H1 (cell line): ENCODE results near the gene ZC3HAV1. TPM values are rescaled to one million over a fixed set of nuclear protein-coding genes. Genes with fewer than 3 reads are reported as not detected.

Experiments used
- CTCF ChIA-PET: fragments of 300-600 bp; sonication (Branson Sonifier 250); formaldehyde crosslinking; loops from one replicate; lab custom pipeline; 2021; ENCODE audit not compliant: partially characterized antibody; lab: Charles Lee
- POLR2A ChIA-PET: fragments of 300-600 bp; sonication (Branson Sonifier 250); formaldehyde crosslinking; loops from one replicate; lab custom pipeline; 2021; ENCODE audit warnings: inconsistent platforms; ENCODE audit not compliant: partially characterized antibody; lab: Charles Lee
- DNase-seq, 2 experiments: peaks; one replicate each; pipeline versions ENCODE4 v3.0.0 to v3.0.0-alpha.2; 2010 to 2022; ENCODE audit warnings: low spot score in 2 of 2, low read depth in 1 of 2, mixed read lengths in 1 of 2
- FAIRE-seq: peaks from 2 replicates; lab custom pipeline; 2011; peaks lifted over from hg19 to GRCh38; lab: Jason Lieb, UNC
- H2AFZ ChIP-seq: 2 replicates; pipeline ENCODE4 v1.8.1; 2012; ENCODE audit warnings: low read length, inconsistent platforms
- H2AK5ac ChIP-seq: 2 replicates; pipeline ENCODE4 v1.6.1; 2013; ENCODE audit warnings: low read depth, low read length
- H2BK120ac ChIP-seq: replicated peaks from 2 replicates; pipeline ENCODE3; 2013; ENCODE audit warnings: low read depth, low read length, inconsistent platforms
- H2BK12ac ChIP-seq: 2 replicates; pipeline ENCODE4 v1.6.1; 2013; ENCODE audit warnings: low read depth, low read length
- H2BK15ac ChIP-seq: 2 replicates; pipeline ENCODE4 v1.6.1; 2013; ENCODE audit warnings: low read length
- H2BK20ac ChIP-seq: 2 replicates; pipeline ENCODE4 v1.6.1; 2013; ENCODE audit warnings: low read length
- H2BK5ac ChIP-seq: 2 replicates; pipeline ENCODE4 v1.6.1; 2013; ENCODE audit warnings: low read depth, low read length
- H3K14ac ChIP-seq: 2 replicates; pipeline ENCODE4 v1.6.1; 2013; ENCODE audit warnings: inconsistent platforms; ENCODE audit not compliant: insufficient read length
- H3K18ac ChIP-seq: 2 replicates; pipeline ENCODE4 v1.6.1; 2013; ENCODE audit warnings: low read length; ENCODE audit errors: extremely low read depth
- H3K23ac ChIP-seq: 2 replicates; pipeline ENCODE4 v1.6.1; 2013; ENCODE audit warnings: inconsistent platforms; ENCODE audit not compliant: insufficient read length
- H3K23me2 ChIP-seq: 2 replicates; pipeline ENCODE4 v1.6.1; 2013; ENCODE audit warnings: low read depth, low read length
- H3K27ac ChIP-seq: 2 replicates; pipeline ENCODE4 v1.6.1; 2011; ENCODE audit warnings: low read depth, low read length, inconsistent platforms
- H3K27me3 ChIP-seq, 4 experiments: replicated peaks in 1 of 4; 1 replicate in 1 of 4; 2 replicates in 3 of 4; pipeline versions ENCODE4 v1.6.1 to v1.8.1; 2011 to 2013; ENCODE audit warnings: low read length in 3 of 4, mild to moderate bottlenecking in 3 of 4, inconsistent platforms in 2 of 4, mixed read lengths in 2 of 4, moderate library complexity in 1 of 4; ENCODE audit not compliant: control insufficient read depth in 3 of 4, insufficient read depth in 3 of 4; ENCODE audit errors: extremely low read depth in 1 of 4
- H3K36me3 ChIP-seq, 4 experiments: 2 replicates each; pipeline versions ENCODE4 v1.6.1 to v1.8.1; 2011 to 2013; ENCODE audit warnings: mild to moderate bottlenecking in 4 of 4, low read length in 3 of 4, moderate library complexity in 2 of 4, control low read depth in 1 of 4, inconsistent platforms in 1 of 4; ENCODE audit not compliant: insufficient read depth in 4 of 4, control insufficient read depth in 2 of 4
- H3K4ac ChIP-seq: replicated peaks from 2 replicates; pipeline ENCODE3; 2013; ENCODE audit warnings: low read length, low read depth, mixed read lengths, inconsistent platforms; ENCODE audit not compliant: insufficient read length
- H3K4me1 ChIP-seq, 4 experiments: replicated peaks in 1 of 4; 1 replicate in 1 of 4; 2 replicates in 3 of 4; pipeline versions ENCODE4 v1.6.1 to v1.8.1; 2011 to 2013; ENCODE audit warnings: low read length in 3 of 4, inconsistent platforms in 2 of 4, mixed read lengths in 1 of 4; ENCODE audit not compliant: insufficient read depth in 4 of 4, control insufficient read depth in 3 of 4
- H3K4me2 ChIP-seq, 2 experiments: 2 replicates each; pipeline versions ENCODE4 v1.6.1 to v1.8.1; 2011 to 2013; ENCODE audit warnings: low read depth in 2 of 2, low read length in 2 of 2, control low read depth in 1 of 2, inconsistent platforms in 1 of 2, mild to moderate bottlenecking in 1 of 2; ENCODE audit not compliant: insufficient read depth in 1 of 2
- H3K4me3 ChIP-seq, 4 experiments: fragments of 200-600, 300-600 bp in 1 of 4; sonication (generic), shearing (Covaris generic), sonication (Bioruptor Twin) in 1 of 4; 2 replicates each; pipeline versions ENCODE4 v1.5.1 to v1.8.1; 2011 to 2016; ENCODE audit warnings: low read length in 4 of 4, low read depth in 3 of 4, control low read depth in 2 of 4, inconsistent platforms in 2 of 4, mild to moderate bottlenecking in 2 of 4, mixed read lengths in 1 of 4, moderate library complexity in 1 of 4; ENCODE audit not compliant: insufficient read depth in 2 of 4; ENCODE audit errors: extremely low read depth in 1 of 4
- H3K56ac ChIP-seq: replicated peaks from 2 replicates; pipeline ENCODE3; 2013; ENCODE audit warnings: low read depth, mild to moderate bottlenecking, mixed read lengths, low read length, inconsistent platforms; ENCODE audit not compliant: insufficient read length
- H3K79me1 ChIP-seq: 2 replicates; pipeline ENCODE4 v1.6.1; 2013; ENCODE audit warnings: low read depth, low read length, control low read depth
- H3K79me2 ChIP-seq, 2 experiments: 2 replicates each; pipeline versions ENCODE4 v1.6.1 to v1.8.1; 2012 to 2013; ENCODE audit warnings: low read length in 2 of 2, mild to moderate bottlenecking in 2 of 2, inconsistent platforms in 1 of 2; ENCODE audit not compliant: insufficient read depth in 2 of 2, control insufficient read depth in 1 of 2
- H3K9ac ChIP-seq, 4 experiments: replicated peaks in 1 of 4; 1 replicate in 1 of 4; 2 replicates in 3 of 4; pipeline versions ENCODE4 v1.6.1 to v1.8.1; 2011 to 2013; ENCODE audit warnings: low read depth in 3 of 4, low read length in 3 of 4, control low read depth in 2 of 4, mild to moderate bottlenecking in 2 of 4, moderate library complexity in 2 of 4, inconsistent platforms in 1 of 4; ENCODE audit errors: extremely low read depth in 1 of 4
- H3K9me3 ChIP-seq, 2 experiments: 2 replicates each; pipeline versions ENCODE4 v1.6.1 to v1.8.1; 2012 to 2013; ENCODE audit warnings: mild to moderate bottlenecking in 2 of 2, moderate library complexity in 2 of 2, control low read depth in 1 of 2, inconsistent platforms in 1 of 2, low read depth in 1 of 2, low read length in 1 of 2, mixed read lengths in 1 of 2; ENCODE audit not compliant: insufficient read depth in 2 of 2
- H4K20me1 ChIP-seq, 2 experiments: replicated peaks in 1 of 2; 2 replicates each; pipeline versions ENCODE3 to v1.8.1; 2011 to 2013; ENCODE audit warnings: inconsistent platforms in 2 of 2, low read length in 2 of 2, mild to moderate bottlenecking in 1 of 2; ENCODE audit not compliant: insufficient read depth in 2 of 2, control insufficient read depth in 1 of 2
- H4K5ac ChIP-seq: 2 replicates; pipeline ENCODE4 v1.6.1; 2013; ENCODE audit warnings: low read length, low read depth, mixed read lengths, inconsistent platforms; ENCODE audit not compliant: insufficient read length
- H4K8ac ChIP-seq: 2 replicates; pipeline ENCODE4 v1.8.0; 2013; ENCODE audit warnings: mild to moderate bottlenecking, moderate library complexity, low read length, inconsistent platforms; ENCODE audit not compliant: insufficient read depth; ENCODE audit errors: extremely low read depth
- H4K91ac ChIP-seq: replicated peaks from 2 replicates; pipeline ENCODE3; 2013; ENCODE audit warnings: low read length, mixed read lengths, inconsistent platforms; ENCODE audit not compliant: insufficient read length
- CHD2 ChIP-seq: IDR thresholded peaks from 2 replicates; pipeline ENCODE4 v1.6.1; 2012; ENCODE audit warnings: low read length, improper control_type of control experiment
- WGBS, 2 experiments: shearing (Covaris generic) in 1 of 2; methylation state at CpG; one replicate each; pipeline versions ENCODE4 v1.1.6 to v1.1.7; 2013 to 2015; ENCODE audit warnings: low lambda C conversion rate in 2 of 2, mixed read lengths in 2 of 2, inconsistent platforms in 1 of 2, low coverage in 1 of 2, missing lambda C conversion rate in 1 of 2; ENCODE audit not compliant: insufficient replicate concordance in 2 of 2, insufficient coverage in 1 of 2, insufficient read length in 1 of 2; ENCODE audit errors: extremely low coverage in 1 of 2, missing lambda C conversion rate in 1 of 2; 5-methylcytosine and 5-hydroxymethylcytosine counted together
- polyA plus RNA-seq, 7 experiments: library from polyadenylated mRNA; depleted of rRNA in 3 of 7; stranded (reverse) in 5 of 7; unstranded in 2 of 7; fragments of >200 nt in 5 of 7; fragments of 200-250 nt in 2 of 7; gene quantifications; 1 replicate in 5 of 7; 2 replicates in 1 of 7; 4 replicates in 1 of 7; pipeline versions ENCODE4 v1.2.1 to v1.2.3, GENCODE V29; 2011 to 2013; ENCODE audit warnings: missing spikeins in 2 of 7, mixed read lengths in 2 of 7
- total RNA-seq: library from RNA; stranded (reverse); fragmentation: NEBNext Ultra II Directional; extraction: Animal tissue kit (Norgen Biotek cat#: 25700); gene quantifications from 2 replicates; pipeline ENCODE4 v1.2.1, GENCODE V29; 2021

Gene ZC3HAV1
- total and polyA plus RNA-seq, 2 of the 8 experiments (the other 6 are each of a cell fraction or from before 2014, with no cell fraction given) = 22.5 to 43.4 TPM

DNA sequence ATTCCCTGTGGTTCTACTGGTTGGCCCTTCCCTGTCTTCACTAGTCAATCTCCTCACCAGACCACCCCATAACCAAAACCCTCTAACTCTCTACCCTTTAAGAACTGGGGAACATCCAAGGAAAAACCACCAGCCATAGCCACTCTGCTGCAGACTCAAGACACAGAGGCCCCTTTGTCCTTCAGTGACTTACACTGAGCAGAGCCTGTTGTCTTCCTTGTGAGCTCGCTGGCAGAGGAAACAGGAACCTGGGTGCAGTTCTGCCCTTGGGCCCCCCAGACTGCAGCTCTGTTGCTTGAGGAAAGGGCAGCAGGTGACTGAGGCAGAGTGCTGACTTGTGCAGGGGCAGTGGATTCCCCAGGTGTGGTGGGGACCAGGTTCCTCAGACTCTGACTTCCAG, 30.6 kb downstream of the ZC3HAV1 start:
- no peak for TF ChIP-seq CHD2
- Histone ChIP-seq H3K23ac (no peak overlapping the region), H3K27me3 (no peaks in the 10 kb centered on the region), H3K27ac (no peak overlapping the region), H4K20me1 (peaks cover 2% of the 10 kb centered on the region in 2 experiments), H3K18ac (no peak overlapping the region), H2BK5ac (no peak overlapping the region), H4K91ac (no peak overlapping the region), H3K9me3 (no peaks in the 10 kb centered on the region), H2BK12ac (no peak overlapping the region), H3K4me3 (no peak overlapping the region), H3K9ac (no peak overlapping the region), H2BK15ac (no peak overlapping the region), H2BK120ac (no peak overlapping the region), H3K4me2 (no peak overlapping the region), H2AFZ (no peak overlapping the region), H3K36me3 (peaks cover 2 to 33% (median 25%) of the 10 kb centered on the region in 4 experiments; a peak in 6 of 8 replicates), H3K56ac (no peak overlapping the region), H3K79me2 (no peaks in the 10 kb centered on the region), H3K23me2 (no peaks in the 10 kb centered on the region), H4K8ac (no peak overlapping the region), H3K4me1 (peaks cover 0 to 2% (median 0%) of the 10 kb centered on the region in 4 experiments; a peak in 2 of 7 replicates), H3K14ac (no peak overlapping the region), H3K79me1 (no peaks in the 10 kb centered on the region), H4K5ac (no peak overlapping the region), H2AK5ac (no peak overlapping the region), H3K4ac (no peak overlapping the region), H2BK20ac (no peak overlapping the region)
- FAIRE-seq (no peak), DNase-seq (no peak)
- WGBS, 2 experiments = 69% methylated on average over 1 of the region's 1 CpG; no CpG with 5 or more reads in 1 of the 2 experiments
- POLR2A ChIA-PET = no interaction called here
- CTCF ChIA-PET = interaction anchor here (0.6 to 1.0 kb wide), 2 partner anchors 11 to 58 kb away, joined by 3 to 4 read pairs; no protein-coding TSS in a partner anchor
